ENCODE data around the gene MAP1LC3B.

DNA sequence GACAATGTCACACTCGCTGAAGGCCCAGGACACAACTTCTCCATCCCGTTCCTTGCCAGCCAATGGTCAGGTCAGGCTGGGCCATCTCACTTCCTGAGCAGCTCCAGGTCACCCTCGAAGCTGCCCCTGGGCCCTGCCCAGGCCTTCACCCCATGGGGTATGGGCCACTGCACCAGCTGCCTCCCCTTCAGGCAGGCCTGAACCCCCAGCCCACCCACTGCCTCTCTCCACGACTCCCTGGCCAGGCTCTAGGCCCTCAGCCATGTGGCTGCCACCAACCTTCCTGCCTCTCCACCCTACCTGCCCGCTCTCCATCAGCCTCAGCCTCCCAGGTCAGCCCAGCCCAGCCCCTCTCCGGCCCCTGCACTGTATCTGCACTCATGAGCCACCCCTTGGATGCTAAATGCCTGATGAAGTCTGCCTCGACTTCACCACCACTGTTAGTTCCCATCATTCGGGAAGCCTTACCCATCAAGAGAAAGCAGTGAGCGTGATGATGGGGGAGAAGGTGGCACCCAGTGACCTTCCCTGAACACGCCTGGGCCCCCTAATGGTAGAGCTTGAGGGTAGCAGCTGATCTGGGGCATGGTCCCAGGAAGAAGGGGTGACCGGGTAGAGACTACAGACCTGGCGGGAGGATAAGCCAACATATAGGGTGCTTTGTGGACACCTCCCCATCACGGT lies 44.1 kb upstream of the MAP1LC3B start:
- no peak for TF ChIP-seq POLR2A (IDR thresholded peaks at IDR 0.05)
- TF ChIP-seq, protein P1, sequence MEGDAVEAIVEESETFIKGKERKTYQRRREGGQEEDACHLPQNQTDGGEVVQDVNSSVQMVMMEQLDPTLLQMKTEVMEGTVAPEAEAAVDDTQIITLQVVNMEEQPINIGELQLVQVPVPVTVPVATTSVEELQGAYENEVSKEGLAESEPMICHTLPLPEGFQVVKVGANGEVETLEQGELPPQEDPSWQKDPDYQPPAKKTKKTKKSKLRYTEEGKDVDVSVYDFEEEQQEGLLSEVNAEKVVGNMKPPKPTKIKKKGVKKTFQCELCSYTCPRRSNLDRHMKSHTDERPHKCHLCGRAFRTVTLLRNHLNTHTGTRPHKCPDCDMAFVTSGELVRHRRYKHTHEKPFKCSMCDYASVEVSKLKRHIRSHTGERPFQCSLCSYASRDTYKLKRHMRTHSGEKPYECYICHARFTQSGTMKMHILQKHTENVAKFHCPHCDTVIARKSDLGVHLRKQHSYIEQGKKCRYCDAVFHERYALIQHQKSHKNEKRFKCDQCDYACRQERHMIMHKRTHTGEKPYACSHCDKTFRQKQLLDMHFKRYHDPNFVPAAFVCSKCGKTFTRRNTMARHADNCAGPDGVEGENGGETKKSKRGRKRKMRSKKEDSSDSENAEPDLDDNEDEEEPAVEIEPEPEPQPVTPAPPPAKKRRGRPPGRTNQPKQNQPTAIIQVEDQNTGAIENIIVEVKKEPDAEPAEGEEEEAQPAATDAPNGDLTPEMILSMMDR (IDR thresholded peaks at IDR 0.05), result no peak
